Liver (tissue), 9 donors: ENCODE measurements around the gene MAG. TPM values are rescaled to one million over a fixed set of nuclear protein-coding genes. Genes with fewer than 3 reads are reported as not detected.

Experiments used
- DNase-seq: peaks from one replicate; pipeline ENCODE4 v3.0.0-alpha.2; 2017; ENCODE audit warnings: low spot score
- H3K27ac ChIP-seq, 2 donors: one replicate each; pipeline ENCODE4 v1.7.0; 2013; ENCODE audit warnings: inconsistent platforms in 2 of 2, low read length in 2 of 2, control low read depth in 1 of 2, low read depth in 1 of 2, mild to moderate bottlenecking in 1 of 2
- H3K27me3 ChIP-seq, 4 donors: one replicate each; pipeline versions ENCODE4 v1.6.1 to v1.7.0; 2013; ENCODE audit warnings: low read length in 3 of 4, inconsistent platforms in 1 of 4, mild to moderate bottlenecking in 1 of 4, moderate library complexity in 1 of 4; ENCODE audit not compliant: control insufficient read depth in 4 of 4, insufficient read depth in 4 of 4
- H3K36me3 ChIP-seq, 4 donors: one replicate each; pipeline versions ENCODE4 v1.6.1 to v1.7.0; 2013; ENCODE audit warnings: low read length in 3 of 4, mild to moderate bottlenecking in 3 of 4, low read depth in 1 of 4, moderate library complexity in 1 of 4; ENCODE audit not compliant: control insufficient read depth in 4 of 4, insufficient read depth in 3 of 4
- H3K4me1 ChIP-seq, 4 donors: one replicate each; pipeline versions ENCODE4 v1.6.1 to v1.7.0; 2013; ENCODE audit warnings: low read length in 3 of 4, mild to moderate bottlenecking in 3 of 4, moderate library complexity in 1 of 4; ENCODE audit not compliant: control insufficient read depth in 4 of 4, insufficient read depth in 4 of 4
- H3K4me3 ChIP-seq, 3 donors: one replicate each; pipeline versions ENCODE4 v1.6.1 to v1.7.0; 2013; ENCODE audit warnings: low read length in 3 of 3, control low read depth in 1 of 3, low read depth in 1 of 3, mild to moderate bottlenecking in 1 of 3
- H3K9ac ChIP-seq, 2 donors: one replicate each; pipeline ENCODE4 v1.7.0; 2013; ENCODE audit warnings: low read length in 2 of 2, mild to moderate bottlenecking in 2 of 2, moderate library complexity in 2 of 2, control low read depth in 1 of 2, low read depth in 1 of 2
- H3K9me3 ChIP-seq, 4 donors: one replicate each; pipeline versions ENCODE4 v1.6.1 to v1.7.0; 2013; ENCODE audit warnings: low read length in 3 of 4; ENCODE audit not compliant: control insufficient read depth in 4 of 4
- ATF3 ChIP-seq: IDR thresholded peaks from 2 replicates; pipeline ENCODE4 v1.6.1; 2016; ENCODE audit warnings: antibody characterized with exemption
- CTCF ChIP-seq: fragments of 150-350 bp; IDR thresholded peaks from 2 replicates; pipeline ENCODE4 v1.5.1; 2017; ENCODE audit warnings: improper control_type of control experiment, low read depth, low read length; ENCODE audit not compliant: missing input control
- EGR1 ChIP-seq, 2 donors: IDR thresholded peaks; 2 replicates each; pipeline ENCODE4 v1.6.1; 2016 to 2018; ENCODE audit warnings: antibody characterized with exemption in 2 of 2, low read depth in 2 of 2
- FOXA1 ChIP-seq: IDR thresholded peaks from 2 replicates; pipeline ENCODE4 v1.6.1; 2016; ENCODE audit warnings: antibody characterized with exemption
- FOXA2 ChIP-seq: IDR thresholded peaks from 2 replicates; pipeline ENCODE4 v1.6.1; 2016; ENCODE audit warnings: antibody characterized with exemption
- GABPA ChIP-seq, 2 donors: IDR thresholded peaks in 1 of 2; conservative IDR thresholded peaks in 1 of 2; 2 replicates each; pipeline ENCODE4 v1.6.1; 2016; ENCODE audit warnings: antibody characterized with exemption in 2 of 2, mild to moderate bottlenecking in 1 of 2, moderate library complexity in 1 of 2
- HNF4A ChIP-seq, 2 donors: conservative IDR thresholded peaks; 2 replicates each; pipeline ENCODE4 v1.6.1; 2016; ENCODE audit warnings: antibody characterized with exemption in 2 of 2, mild to moderate bottlenecking in 2 of 2
- HNF4G ChIP-seq: IDR thresholded peaks from 2 replicates; pipeline ENCODE4 v1.6.1; 2016; ENCODE audit warnings: antibody characterized with exemption
- JUND ChIP-seq, 2 donors: IDR thresholded peaks; 2 replicates each; pipeline ENCODE4 v1.6.1; 2016; ENCODE audit warnings: antibody characterized with exemption in 2 of 2
- MAX ChIP-seq: IDR thresholded peaks from 2 replicates; pipeline ENCODE4 v1.6.1; 2016; ENCODE audit warnings: antibody characterized with exemption
- NR2F2 ChIP-seq: IDR thresholded peaks from 2 replicates; pipeline ENCODE4 v1.6.1; 2016; ENCODE audit warnings: antibody characterized with exemption
- RAD21 ChIP-seq, 2 donors: IDR thresholded peaks; 2 replicates each; pipeline ENCODE4 v1.6.1; 2016; ENCODE audit warnings: antibody characterized with exemption in 2 of 2, mild to moderate bottlenecking in 2 of 2
- REST ChIP-seq: IDR thresholded peaks from 2 replicates; pipeline ENCODE4 v1.6.1; 2016; ENCODE audit warnings: antibody characterized with exemption, mild to moderate bottlenecking
- RXRA ChIP-seq, 2 donors: IDR thresholded peaks; 2 replicates each; pipeline ENCODE4 v1.6.1; 2017 to 2018; ENCODE audit warnings: antibody characterized with exemption in 2 of 2, mild to moderate bottlenecking in 1 of 2
- SP1 ChIP-seq: IDR thresholded peaks from 2 replicates; pipeline ENCODE4 v1.6.1; 2018; ENCODE audit warnings: antibody characterized with exemption, mild to moderate bottlenecking
- TAF1 ChIP-seq: conservative IDR thresholded peaks from 2 replicates; pipeline ENCODE4 v1.6.1; 2016; ENCODE audit warnings: antibody characterized with exemption, mild to moderate bottlenecking
- YY1 ChIP-seq: IDR thresholded peaks from 2 replicates; pipeline ENCODE4 v1.6.1; 2016; ENCODE audit warnings: antibody characterized with exemption, mild to moderate bottlenecking
- ZBTB33 ChIP-seq: IDR thresholded peaks from 2 replicates; pipeline ENCODE4 v1.6.1; 2016; ENCODE audit warnings: antibody characterized with exemption
- WGBS: extraction: QIAGEN DNeasy Blood & Tissue Kit; methylation state at CpG from one replicate; pipeline ENCODE4 v1.1.7; 2013; 5-methylcytosine and 5-hydroxymethylcytosine counted together
- polyA plus RNA-seq, 2 donors: library from polyadenylated mRNA; stranded (reverse) in 1 of 2; unstranded in 1 of 2; fragments of 200-250 nt in 1 of 2; fragments of >200 nt in 1 of 2; fragmentation: Nextera tagmentation in 1 of 2; extraction: Ambion mirVana in 1 of 2; gene quantifications; one replicate each; pipeline versions ENCODE4 v1.2.1 to v1.2.3, GENCODE V29; 2013 to 2015
- total RNA-seq, 2 donors: library from RNA; depleted of rRNA; stranded (reverse); fragments of >200 nt; gene quantifications; one replicate each; pipeline ENCODE4 v1.2.3, GENCODE V29; 2014
- donor health status: healthy.
- donor health status: healthy.
- donor health status: healthy.
- donor health status: healthy.
- donor health status: healthy.

The MAG gene
- total and polyA plus RNA-seq, 4 donors: 0.29 to 3.9 (median 0.33) TPM; not detected in 1

GRCh38 chr19:35265126-35265899, 26.6 kb upstream of the MAG start:
- H3K9ac ChIP-seq: no peak overlapping the region
- peak; percentile 31 for DNase-seq

GRCh38 chr19:35265900-35266519, 26.0 kb upstream of the MAG start:
- Histone ChIP-seq H3K4me3 (no peak overlapping the region), H3K9me3 (no peaks in the 10 kb centered on the region), H3K27ac (peak overlapping the region in 1 of 2 donors; percentile 67), H3K27me3 (no peaks in the 10 kb centered on the region), H3K36me3 (peaks cover 0 to 12% (median 4%) of the 10 kb centered on the region in 4 donors), H3K4me1 (peaks cover 9 to 54% (median 38%) of the 10 kb centered on the region in 4 donors), H3K9ac (no peak overlapping the region)
- TF ChIP-seq YY1 (no peak), ATF3 (no peak), REST (no peak), HNF4A (conservative IDR thresholded peaks at IDR 0.05) (no peak), EGR1 (IDR thresholded peaks at IDR 0.05; ENCODE audit: low read depth in 2 of 2) (no peak), MAX (no peak), HNF4G (no peak), NR2F2 (no peak), FOXA2 (no peak), TAF1 (no peak), GABPA (IDR thresholded peaks at IDR 0.05 in 1 of 2, conservative IDR thresholded peaks at IDR 0.05 in 1 of 2) (no peak), CTCF (no peak), ZBTB33 (no peak), RAD21 (IDR thresholded peaks at IDR 0.05) (no peak), RXRA (IDR thresholded peaks at IDR 0.05) (no peak), JUND (IDR thresholded peaks at IDR 0.05) (no peak), SP1 (no peak), FOXA1 (no peak)
- 89% methylated on average over 10 of the region's 10 CpGs for WGBS
- no peak for DNase-seq

More at GRCh38 chr19:35265126-35265899, 26.6 kb upstream of the MAG start:
- TF ChIP-seq FOXA2: no peak
- WGBS: 68% methylated on average over 6 of the region's 6 CpGs
- Histone ChIP-seq H3K4me3 (no peak overlapping the region), H3K27ac (peak overlapping the region in 1 of 2 donors; percentile 44), H3K4me1 (peaks cover 7 to 53% (median 37%) of the 10 kb centered on the region in 4 donors), H3K36me3 (peaks cover 0 to 10% (median 4%) of the 10 kb centered on the region in 4 donors), H3K9me3 (no peaks in the 10 kb centered on the region), H3K27me3 (no peaks in the 10 kb centered on the region)
